Left ventricle myocardium inferior (tissue), 1 donor: Measurements from ENCODE around the gene NBPF4. TPM values are rescaled to one million over a fixed set of nuclear protein-coding genes. Genes with fewer than 3 reads are reported as not detected.

Source experiments
- DNase-seq: peaks from one replicate; pipeline ENCODE4 v3.0.0-alpha.2; 2020
- H3K27ac ChIP-seq: fragments of 200-600 bp; replicated peaks from 2 replicates; pipeline ENCODE4 v1.8.0; 2021
- H3K27me3 ChIP-seq: fragments of 200-600 bp; 2 replicates; pipeline ENCODE4 v1.8.0; 2021; ENCODE audit warnings: low read depth
- H3K36me3 ChIP-seq: fragments of 200-600 bp; 2 replicates; pipeline ENCODE4 v1.8.0; 2021
- H3K4me1 ChIP-seq: fragments of 200-600 bp; 2 replicates; pipeline ENCODE4 v1.8.0; 2021
- H3K4me3 ChIP-seq: fragments of 200-600 bp; 2 replicates; pipeline ENCODE4 v1.8.0; 2021; ENCODE audit warnings: mild to moderate bottlenecking, moderate library complexity
- H3K9me3 ChIP-seq: fragments of 200-600 bp; replicated peaks from 2 replicates; pipeline ENCODE4 v1.8.0; 2021
- CTCF ChIP-seq: fragments of 200-600 bp; IDR thresholded peaks from 2 replicates; pipeline ENCODE4 v1.8.0; 2021; ENCODE audit warnings: antibody characterized with exemption, mild to moderate bottlenecking, borderline replicate concordance
- intact Hi-C: fragments of 100-400 bp; cut with micrococcal nuclease; formaldehyde crosslinking; loops from one replicate; pipeline ENCODE4 v1.11.0; 2022
- total RNA-seq: library from RNA; stranded (reverse); fragmentation: NEBNext Ultra II Directional; extraction: Animal tissue kit (Norgen Biotek cat#: 25700); gene quantifications from one replicate; pipeline ENCODE4 v1.2.1, GENCODE V29; 2021
- donor health status: DM: no; HTN: yes; CAD: no; lungs with severe emphysema.

The NBPF4 gene
- total RNA-seq, 1 donor from 2014 or later = not detected

DNA sequence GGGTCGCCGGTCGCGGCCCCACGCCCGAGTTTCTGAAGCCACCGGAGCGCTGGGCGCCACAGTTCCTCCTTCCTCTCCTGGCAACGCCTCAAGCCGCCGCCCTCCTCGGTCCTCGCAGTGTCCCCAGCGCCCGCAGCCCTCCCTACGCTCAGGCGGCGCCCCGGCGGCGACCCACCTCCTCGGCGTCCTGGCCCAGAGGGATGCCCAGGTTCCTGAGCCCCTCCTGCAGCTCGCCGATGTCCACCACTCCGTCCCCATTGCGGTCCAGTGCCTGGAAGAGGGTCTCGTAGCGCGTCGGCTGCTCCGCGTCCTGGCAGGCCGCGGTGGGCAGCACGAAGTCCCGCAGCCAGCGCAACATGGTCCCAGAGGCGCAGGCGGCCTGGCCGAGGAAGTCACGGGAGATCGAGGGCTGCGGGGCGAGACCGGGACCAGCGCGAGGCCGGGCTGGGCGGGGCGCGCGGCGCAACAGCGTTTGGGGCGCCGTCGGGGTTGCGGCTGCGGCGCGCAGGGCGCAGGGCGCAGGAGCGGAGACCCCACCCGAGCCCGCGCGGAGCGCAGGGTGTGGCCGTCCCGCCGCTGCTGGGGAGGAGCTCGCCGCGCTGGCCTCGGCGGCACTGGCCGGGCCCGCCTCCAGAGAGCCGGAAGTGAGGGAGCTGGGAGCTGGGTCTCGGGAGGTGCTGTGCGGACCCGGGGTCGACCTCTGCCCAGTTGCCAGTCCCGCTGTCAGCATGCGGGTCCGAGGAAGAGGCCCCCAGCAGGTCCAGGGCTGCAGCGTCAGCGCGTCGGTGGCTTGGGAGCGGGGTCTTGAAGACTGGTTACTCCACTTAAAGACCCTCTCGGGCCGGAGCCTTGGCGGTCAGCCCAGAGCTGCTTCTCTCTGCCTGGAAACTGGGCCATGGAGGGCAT lies 43.8 kb downstream of the NBPF4 start, which contains the start of gene SLC25A24:
Gene SLC25A24 (minus strand): TSS at position 563 of the 906 bp plus-strand sequence. CDS start 205 bp downstream, at position 358.
- intact Hi-C loops = no loop called here
- TF ChIP-seq CTCF = no peak

DNA sequence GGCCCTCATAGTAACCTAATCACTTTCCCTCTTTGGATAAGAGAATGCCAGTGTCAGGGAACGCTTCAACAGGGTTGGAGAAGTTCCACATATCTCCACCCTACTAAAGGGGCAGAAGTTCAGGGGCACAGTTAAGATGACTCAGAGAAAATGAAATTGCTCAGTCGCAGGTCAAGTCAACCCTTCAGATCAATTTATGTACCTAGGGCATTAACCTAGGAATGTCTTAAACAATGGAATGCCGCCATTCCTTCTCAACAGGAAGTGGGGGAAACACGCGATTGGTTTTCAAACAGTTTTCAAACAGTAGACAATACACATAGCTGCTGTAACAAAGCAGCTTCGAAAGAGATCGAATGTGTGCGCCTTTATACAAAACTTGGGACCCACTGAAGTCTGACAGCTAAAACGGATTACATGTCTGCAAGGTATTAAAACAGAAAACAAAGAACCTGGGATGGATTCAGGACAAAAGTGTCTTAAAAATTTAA lies 44.6 kb downstream of the NBPF4 start:
- peaks cover 22% of the 10 kb centered on the region for H3K36me3 ChIP-seq
- peaks cover 3% of the 10 kb centered on the region for H3K9me3 ChIP-seq
- no peaks in the 10 kb centered on the region for H3K27me3 ChIP-seq
- intact Hi-C loops = no loop called here
- DNase-seq = no peak
- H3K4me3 ChIP-seq = peak overlapping the region; percentile 98
- TF ChIP-seq CTCF = peak; percentile 24
- H3K27ac ChIP-seq = peak overlapping the region; percentile 99
- H3K4me1 ChIP-seq = peaks cover 63% of the 10 kb centered on the region

More for the DNA sequence above, 43.8 kb downstream of the NBPF4 start, which contains the start of gene SLC25A24:
- peak; percentile 88 for DNase-seq
- H3K36me3 ChIP-seq = peaks cover 17% of the 10 kb centered on the region
- H3K4me3 ChIP-seq = peak within 1 kb of the TSS; percentile 98
- peaks cover 8% of the 10 kb centered on the region for H3K9me3 ChIP-seq
- peaks cover 59% of the 10 kb centered on the region for H3K4me1 ChIP-seq
- H3K27ac ChIP-seq = peak within 1 kb of the TSS; percentile 99
- no peaks in the 10 kb centered on the region for H3K27me3 ChIP-seq

GRCh38 chr1:108194051-108194450 lies 49.8 kb downstream of the NBPF4 start:
- intact Hi-C loops = no loop called here
- no peaks in the 10 kb centered on the region for H3K27me3 ChIP-seq
- peaks cover 59% of the 10 kb centered on the region for H3K4me1 ChIP-seq
- H3K36me3 ChIP-seq = peaks cover 34% of the 10 kb centered on the region
- H3K27ac ChIP-seq = no peak overlapping the region
- peaks cover 8% of the 10 kb centered on the region for H3K9me3 ChIP-seq
- DNase-seq = no peak
- no peak overlapping the region for H3K4me3 ChIP-seq
- no peak for TF ChIP-seq CTCF

- H3K27ac ChIP-seq = no peak overlapping the region
- no peak for TF ChIP-seq CTCF
- intact Hi-C loops = no loop called here
- peaks cover 41% of the 10 kb centered on the region for H3K36me3 ChIP-seq
- H3K27me3 ChIP-seq = no peaks in the 10 kb centered on the region
- no peak for DNase-seq
- peaks cover 8% of the 10 kb centered on the region for H3K9me3 ChIP-seq
- no peak overlapping the region for H3K4me3 ChIP-seq
- H3K4me1 ChIP-seq = peaks cover 55% of the 10 kb centered on the region
Measured at GRCh38 chr1:108193333-108193732, 50.5 kb downstream of the NBPF4 start.

GRCh38 chr1:108192581-108192980 lies 51.3 kb downstream of the NBPF4 start:
- no peak for DNase-seq
- Histone ChIP-seq H3K36me3 (peaks cover 43% of the 10 kb centered on the region), H3K4me1 (peaks cover 48% of the 10 kb centered on the region), H3K4me3 (no peak overlapping the region), H3K9me3 (peaks cover 8% of the 10 kb centered on the region), H3K27me3 (no peaks in the 10 kb centered on the region), H3K27ac (no peak overlapping the region)
- intact Hi-C loops = no loop called here
- no peak for TF ChIP-seq CTCF
